ENCODE data around the gene FARP1.

Gene FARP1

DNA sequence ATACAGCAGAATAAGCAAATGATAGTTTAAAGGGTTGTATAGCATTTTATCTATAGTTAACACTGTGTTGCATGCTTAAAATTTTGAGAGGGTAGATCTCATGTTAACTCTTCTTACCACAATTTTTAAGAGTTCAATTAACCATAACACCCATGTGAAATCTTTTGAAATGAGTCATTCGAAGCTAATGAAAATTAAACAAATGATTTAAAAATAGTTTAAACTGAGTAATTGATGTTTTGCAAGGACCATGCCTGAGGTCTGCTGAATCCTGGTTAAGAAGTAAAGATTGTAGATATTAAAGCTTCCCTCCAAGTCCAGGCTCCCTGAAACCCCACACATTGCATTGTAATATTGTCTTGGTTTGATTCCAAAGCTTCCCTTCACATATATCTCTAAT, 210.9 kb downstream of the FARP1 start:
- DNase-seq (ENCODE audit: low read depth) = no peak
- TF ChIP-seq, protein P1, sequence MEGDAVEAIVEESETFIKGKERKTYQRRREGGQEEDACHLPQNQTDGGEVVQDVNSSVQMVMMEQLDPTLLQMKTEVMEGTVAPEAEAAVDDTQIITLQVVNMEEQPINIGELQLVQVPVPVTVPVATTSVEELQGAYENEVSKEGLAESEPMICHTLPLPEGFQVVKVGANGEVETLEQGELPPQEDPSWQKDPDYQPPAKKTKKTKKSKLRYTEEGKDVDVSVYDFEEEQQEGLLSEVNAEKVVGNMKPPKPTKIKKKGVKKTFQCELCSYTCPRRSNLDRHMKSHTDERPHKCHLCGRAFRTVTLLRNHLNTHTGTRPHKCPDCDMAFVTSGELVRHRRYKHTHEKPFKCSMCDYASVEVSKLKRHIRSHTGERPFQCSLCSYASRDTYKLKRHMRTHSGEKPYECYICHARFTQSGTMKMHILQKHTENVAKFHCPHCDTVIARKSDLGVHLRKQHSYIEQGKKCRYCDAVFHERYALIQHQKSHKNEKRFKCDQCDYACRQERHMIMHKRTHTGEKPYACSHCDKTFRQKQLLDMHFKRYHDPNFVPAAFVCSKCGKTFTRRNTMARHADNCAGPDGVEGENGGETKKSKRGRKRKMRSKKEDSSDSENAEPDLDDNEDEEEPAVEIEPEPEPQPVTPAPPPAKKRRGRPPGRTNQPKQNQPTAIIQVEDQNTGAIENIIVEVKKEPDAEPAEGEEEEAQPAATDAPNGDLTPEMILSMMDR (conservative IDR thresholded peaks at IDR 0.05; ENCODE audit: control insufficient read depth, insufficient read depth, low read depth, low read length) = no peak
- no peak overlapping the region for H3K4me3 ChIP-seq (ENCODE audit: control insufficient read depth, low read depth, low read length)

DNA sequence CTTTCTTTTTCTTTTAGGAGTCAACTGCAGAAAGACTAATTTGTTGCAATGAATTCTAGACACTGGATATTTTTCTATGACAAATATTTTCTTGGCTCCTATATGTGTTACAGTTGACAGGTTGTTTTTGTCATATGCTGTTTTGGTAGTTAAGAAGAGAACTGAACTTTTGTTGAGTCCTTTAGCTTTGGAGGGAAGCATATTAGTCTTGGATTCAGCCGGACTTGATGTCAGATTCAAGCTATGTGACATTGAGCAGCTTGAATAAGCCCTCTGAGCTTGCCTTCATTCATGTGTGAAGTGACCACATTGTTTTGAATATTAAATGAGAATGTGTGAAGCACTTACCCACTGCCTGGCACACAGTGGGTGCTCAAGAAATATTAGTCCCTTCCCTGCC, 216.0 kb downstream of the FARP1 start:
- TF ChIP-seq, protein P1 (conservative IDR thresholded peaks at IDR 0.05; ENCODE audit: control insufficient read depth, insufficient read depth, low read depth, low read length) = no peak
- DNase-seq (ENCODE audit: low read depth) = no peak
- H3K4me3 ChIP-seq (ENCODE audit: control insufficient read depth, low read depth, low read length) = no peak overlapping the region

DNA sequence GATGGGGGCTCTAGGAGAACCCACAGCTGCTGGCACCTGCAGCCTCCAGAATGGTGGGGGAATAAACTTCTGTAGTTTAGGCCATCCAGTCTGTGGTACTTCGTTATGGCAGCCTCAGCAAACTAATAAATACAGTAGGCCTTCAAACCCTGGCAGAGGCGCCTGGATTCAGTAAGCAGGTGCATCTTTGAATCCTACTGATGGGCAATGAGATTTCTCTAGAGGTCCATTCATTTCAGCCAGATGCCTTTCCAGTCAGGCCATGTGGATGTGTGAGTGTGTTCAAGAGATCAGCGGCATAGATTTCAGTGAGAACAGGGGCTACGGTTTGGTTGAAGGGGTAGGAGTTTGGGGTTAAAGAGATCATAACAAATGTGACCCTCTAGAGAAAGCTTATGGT, 217.7 kb downstream of the FARP1 start:
- H3K4me3 ChIP-seq (ENCODE audit: control insufficient read depth, low read depth, low read length) = no peak overlapping the region
- DNase-seq (ENCODE audit: low read depth) = no peak
- TF ChIP-seq, protein P1 (conservative IDR thresholded peaks at IDR 0.05; ENCODE audit: control insufficient read depth, insufficient read depth, low read depth, low read length) = no peak

DNA sequence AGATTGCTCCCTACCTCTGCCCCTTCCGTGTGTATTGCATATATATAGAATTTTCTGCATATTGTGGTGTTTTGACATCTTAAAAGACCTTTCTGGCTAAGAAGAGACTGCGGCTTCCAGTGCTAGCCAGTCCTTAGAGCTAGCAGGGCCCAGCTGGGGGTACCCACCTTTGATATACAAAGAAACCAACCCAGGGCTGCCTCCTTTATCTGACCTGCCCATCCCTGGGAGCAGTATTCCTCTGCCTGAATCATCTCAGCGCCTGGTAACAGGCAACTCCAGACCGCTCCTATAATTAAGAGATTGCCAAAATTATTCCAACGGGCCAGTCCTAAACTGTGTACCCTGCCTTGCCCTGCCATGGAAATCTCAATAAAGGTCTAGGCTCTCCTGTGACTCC, 220.4 kb downstream of the FARP1 start:
- TF ChIP-seq, protein P1 (conservative IDR thresholded peaks at IDR 0.05; ENCODE audit: control insufficient read depth, insufficient read depth, low read depth, low read length) = no peak
- DNase-seq (ENCODE audit: low read depth) = no peak
- no peak overlapping the region for H3K4me3 ChIP-seq (ENCODE audit: control insufficient read depth, low read depth, low read length)

DNA sequence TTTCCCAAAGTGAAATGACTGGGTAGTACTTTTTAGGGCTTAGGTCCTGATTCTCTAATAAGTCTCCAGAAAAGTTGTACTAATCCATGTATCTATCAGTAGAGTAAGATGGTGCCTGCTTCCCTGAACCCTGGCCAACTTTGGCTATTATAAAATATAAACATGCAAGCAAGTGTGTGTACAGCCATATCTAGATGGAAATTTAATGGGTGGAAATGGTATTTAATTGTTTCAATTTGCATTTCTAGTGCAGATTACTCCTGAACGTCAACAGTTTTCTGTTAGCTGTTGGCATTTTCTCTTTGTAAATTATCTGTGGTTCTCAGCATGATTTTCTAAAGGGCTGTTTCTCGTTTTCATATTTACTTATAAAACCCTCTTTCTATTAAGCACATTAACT, 221.3 kb downstream of the FARP1 start:
- DNase-seq (ENCODE audit: low read depth) = no peak
- H3K4me3 ChIP-seq (ENCODE audit: control insufficient read depth, low read depth, low read length) = no peak overlapping the region
- TF ChIP-seq, protein P1 (conservative IDR thresholded peaks at IDR 0.05; ENCODE audit: control insufficient read depth, insufficient read depth, low read depth, low read length) = no peak

DNA sequence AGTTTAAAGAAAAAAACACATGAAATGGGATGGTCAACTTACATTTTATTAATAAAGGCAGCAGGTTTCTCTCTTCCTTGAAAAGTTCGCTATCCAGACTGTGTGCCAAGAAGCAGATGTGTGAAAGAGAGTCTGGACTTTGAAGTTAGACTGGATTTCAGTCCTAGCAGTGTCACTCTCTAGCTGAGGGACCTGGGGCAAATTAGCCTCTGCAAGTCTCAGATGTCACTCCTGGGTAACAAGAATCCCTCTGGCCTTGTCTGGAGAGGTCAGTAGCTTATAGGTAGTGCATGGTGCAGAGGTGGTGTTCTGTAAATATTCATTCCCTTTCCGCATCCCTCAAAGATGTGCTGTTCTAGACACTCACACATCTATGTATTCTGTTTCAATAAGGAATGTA, 221.8 kb downstream of the FARP1 start:
- H3K4me3 ChIP-seq (ENCODE audit: control insufficient read depth, low read depth, low read length) = no peak overlapping the region
- TF ChIP-seq, protein P1 (conservative IDR thresholded peaks at IDR 0.05; ENCODE audit: control insufficient read depth, insufficient read depth, low read depth, low read length) = no peak
- DNase-seq (ENCODE audit: low read depth) = no peak

DNA sequence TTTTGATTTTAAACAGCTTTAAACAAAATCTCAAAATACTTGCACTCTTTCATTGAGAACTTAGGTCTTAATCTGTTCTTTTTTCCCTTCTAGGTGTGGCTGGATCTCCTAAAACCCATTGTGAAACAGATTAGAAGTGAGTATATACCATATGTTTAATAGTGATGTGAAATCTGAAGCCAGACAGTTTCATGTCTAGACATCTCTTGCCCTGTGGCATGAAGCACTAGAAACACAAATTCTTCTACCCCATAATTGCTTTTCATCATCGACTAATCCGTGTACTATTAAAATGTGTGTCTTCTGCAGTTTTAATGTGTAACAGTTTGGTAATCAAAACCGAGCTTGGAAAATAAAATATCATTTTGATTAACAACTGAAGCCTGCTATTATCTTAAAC, 222.4 kb downstream of the FARP1 start:
- DNase-seq (ENCODE audit: low read depth) = no peak
- H3K4me3 ChIP-seq (ENCODE audit: control insufficient read depth, low read depth, low read length) = no peak overlapping the region
- TF ChIP-seq, protein P1 (conservative IDR thresholded peaks at IDR 0.05; ENCODE audit: control insufficient read depth, insufficient read depth, low read depth, low read length) = no peak
